WTC11 (cell line): ENCODE data around the gene LTA.

Experiments
- GABPB1 ChIP-seq: sonication (generic); formaldehyde crosslinking; IDR thresholded peaks from 2 replicates; pipeline ENCODE4 v1.8.1; 2023; ENCODE audit warnings: mild to moderate bottlenecking, missing genetic modification reagents
- TF ChIP-seq, protein P1 (sequence below): fragments of 200-600 bp; IDR thresholded peaks from 2 replicates; pipeline ENCODE4 v1.8.0; 2022; ENCODE audit warnings: antibody characterized with exemption
- TF ChIP-seq, protein P2 (sequence below): sonication (generic); formaldehyde crosslinking; conservative IDR thresholded peaks from 2 replicates; pipeline ENCODE4 v1.8.1; 2022; ENCODE audit warnings: mild to moderate bottlenecking, missing genetic modification reagents
- TF ChIP-seq, protein P3 (sequence below): sonication (generic); formaldehyde crosslinking; IDR thresholded peaks from 2 replicates; pipeline ENCODE4 v1.8.0; 2022; ENCODE audit warnings: mild to moderate bottlenecking, missing genetic modification reagents
- TF ChIP-seq, protein P4 (sequence below): fragments of 250-450 bp; sonication (Bioruptor Pico); conservative IDR thresholded peaks from 2 replicates; pipeline ENCODE4 v1.9.0; 2021; ENCODE audit warnings: mild to moderate bottlenecking

DNA sequence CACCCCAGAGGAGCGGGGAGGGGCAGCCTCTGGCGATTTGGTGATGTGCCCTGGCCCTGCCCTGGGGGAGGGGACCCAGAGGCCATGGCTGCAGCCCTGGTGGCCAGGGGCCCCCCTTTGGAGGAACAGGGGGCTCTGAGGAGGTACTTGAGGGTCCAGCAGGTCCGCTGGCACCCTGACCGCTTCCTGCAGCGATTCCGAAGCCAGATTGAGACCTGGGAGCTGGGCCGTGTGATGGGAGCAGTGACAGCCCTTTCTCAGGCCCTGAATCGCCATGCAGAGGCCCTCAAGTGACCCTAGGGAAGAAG lies 13.8 kb upstream of the LTA start:
- TF ChIP-seq, protein P1, sequence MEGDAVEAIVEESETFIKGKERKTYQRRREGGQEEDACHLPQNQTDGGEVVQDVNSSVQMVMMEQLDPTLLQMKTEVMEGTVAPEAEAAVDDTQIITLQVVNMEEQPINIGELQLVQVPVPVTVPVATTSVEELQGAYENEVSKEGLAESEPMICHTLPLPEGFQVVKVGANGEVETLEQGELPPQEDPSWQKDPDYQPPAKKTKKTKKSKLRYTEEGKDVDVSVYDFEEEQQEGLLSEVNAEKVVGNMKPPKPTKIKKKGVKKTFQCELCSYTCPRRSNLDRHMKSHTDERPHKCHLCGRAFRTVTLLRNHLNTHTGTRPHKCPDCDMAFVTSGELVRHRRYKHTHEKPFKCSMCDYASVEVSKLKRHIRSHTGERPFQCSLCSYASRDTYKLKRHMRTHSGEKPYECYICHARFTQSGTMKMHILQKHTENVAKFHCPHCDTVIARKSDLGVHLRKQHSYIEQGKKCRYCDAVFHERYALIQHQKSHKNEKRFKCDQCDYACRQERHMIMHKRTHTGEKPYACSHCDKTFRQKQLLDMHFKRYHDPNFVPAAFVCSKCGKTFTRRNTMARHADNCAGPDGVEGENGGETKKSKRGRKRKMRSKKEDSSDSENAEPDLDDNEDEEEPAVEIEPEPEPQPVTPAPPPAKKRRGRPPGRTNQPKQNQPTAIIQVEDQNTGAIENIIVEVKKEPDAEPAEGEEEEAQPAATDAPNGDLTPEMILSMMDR = no peak
- TF ChIP-seq, protein P2, sequence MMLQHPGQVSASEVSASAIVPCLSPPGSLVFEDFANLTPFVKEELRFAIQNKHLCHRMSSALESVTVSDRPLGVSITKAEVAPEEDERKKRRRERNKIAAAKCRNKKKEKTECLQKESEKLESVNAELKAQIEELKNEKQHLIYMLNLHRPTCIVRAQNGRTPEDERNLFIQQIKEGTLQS (CRISPR knock-in tag) = no peak
- TF ChIP-seq, protein P3, sequence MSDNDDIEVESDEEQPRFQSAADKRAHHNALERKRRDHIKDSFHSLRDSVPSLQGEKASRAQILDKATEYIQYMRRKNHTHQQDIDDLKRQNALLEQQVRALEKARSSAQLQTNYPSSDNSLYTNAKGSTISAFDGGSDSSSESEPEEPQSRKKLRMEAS (CRISPR knock-in tag) = no peak
- TF ChIP-seq, protein P4, sequence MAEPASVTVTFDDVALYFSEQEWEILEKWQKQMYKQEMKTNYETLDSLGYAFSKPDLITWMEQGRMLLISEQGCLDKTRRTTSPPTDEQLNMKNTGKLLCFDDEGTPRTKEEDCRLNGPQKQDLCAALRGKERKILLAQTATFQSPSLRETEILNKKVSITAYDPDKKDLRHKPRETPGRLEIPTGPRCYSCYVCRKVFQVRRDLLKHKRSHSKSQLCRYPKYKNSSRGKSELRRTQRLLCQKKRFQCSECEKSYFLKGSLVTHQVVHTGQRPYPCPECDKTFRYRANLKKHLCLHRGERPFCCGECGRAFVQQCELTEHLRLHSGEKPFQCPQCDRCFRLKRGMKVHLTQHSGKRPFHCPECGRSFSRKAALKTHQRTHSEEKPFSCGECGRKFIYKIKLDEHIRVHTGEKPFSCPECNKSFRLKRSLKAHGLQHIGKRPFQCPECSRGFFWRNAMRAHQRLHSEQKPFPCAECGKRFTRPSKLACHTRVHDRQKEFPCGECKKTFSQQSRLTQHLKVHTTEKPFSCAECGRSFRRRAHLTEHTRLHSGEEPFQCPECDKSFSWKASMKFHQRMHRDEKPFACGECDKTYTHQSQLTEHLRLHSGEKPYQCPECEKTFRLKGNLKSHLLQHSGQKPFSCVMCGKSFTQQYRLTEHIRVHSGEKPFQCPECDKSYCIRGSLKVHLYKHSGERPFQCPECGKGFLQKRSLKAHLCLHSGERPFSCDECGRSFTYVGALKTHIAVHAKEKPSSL (CRISPR knock-in tag) = no peak
- no peak for TF ChIP-seq GABPB1
